Amniotic stem cell (primary cell): ENCODE results near the gene UPF3A.
"Not testable (repeated sequence)": the region's sequence is repeated elsewhere in the genome, so short reads cannot be mapped to it uniquely, and the experiment has no call there.

Source experiments
- DNase-seq: peaks from one replicate; lab custom pipeline; 2025; lab: John Stamatoyannopoulos, UW

UPF3A gene

DNA sequence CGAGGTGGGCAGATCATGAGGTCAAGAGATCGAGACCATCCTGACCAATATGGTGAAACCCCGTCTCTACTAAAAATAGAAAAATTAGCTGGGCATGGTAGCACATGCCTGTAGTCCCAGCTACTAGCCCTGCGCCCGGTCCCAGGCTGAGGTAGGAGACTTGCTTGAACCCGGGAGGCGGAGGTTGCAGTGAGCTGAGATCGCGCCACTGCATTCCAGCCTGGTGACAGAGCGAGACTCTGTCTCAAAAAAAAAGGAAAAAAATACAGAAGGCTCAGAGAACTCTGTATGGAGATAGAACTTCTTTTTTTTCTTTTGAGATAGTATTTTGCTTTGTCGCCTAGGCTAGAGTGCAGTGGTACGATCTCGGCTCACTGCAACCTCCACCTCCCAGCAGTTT, 17.1 kb upstream of the UPF3A start:
- not testable (repeated sequence) for DNase-seq

DNA sequence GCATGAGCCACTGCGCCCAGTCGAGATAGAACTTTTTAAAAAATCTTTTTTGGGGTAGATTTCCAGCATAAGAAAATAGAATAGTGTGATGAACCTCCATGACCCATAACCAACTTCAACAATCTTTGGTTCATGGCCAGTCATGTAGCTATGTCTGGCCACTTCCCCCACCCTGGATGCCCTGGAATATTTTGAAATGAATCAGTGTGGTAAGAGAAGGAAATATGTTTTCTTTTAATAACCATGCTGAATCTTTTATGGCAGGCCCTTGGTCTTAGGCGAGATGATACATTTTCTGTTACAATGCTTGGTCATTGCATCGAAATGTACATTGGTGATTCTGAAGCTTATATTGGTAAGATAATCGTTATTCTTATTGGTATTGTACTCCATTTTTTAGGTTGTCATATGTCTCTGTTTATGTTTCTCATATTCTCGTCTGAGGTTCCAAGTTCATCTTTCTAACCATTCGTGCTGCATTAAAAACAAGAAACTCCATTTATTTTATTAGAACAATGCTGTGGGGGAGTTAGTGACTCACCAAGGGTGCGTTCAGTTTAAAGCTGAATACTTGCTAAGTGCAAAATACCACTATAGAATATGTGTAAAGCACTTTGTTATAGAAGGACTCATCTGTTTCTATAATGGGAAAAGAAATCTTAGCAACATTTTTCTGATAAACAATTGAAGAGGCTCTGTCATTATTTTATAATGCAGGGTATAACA, 16.4 kb upstream of the UPF3A start:
- peak; percentile 62 for DNase-seq

DNA sequence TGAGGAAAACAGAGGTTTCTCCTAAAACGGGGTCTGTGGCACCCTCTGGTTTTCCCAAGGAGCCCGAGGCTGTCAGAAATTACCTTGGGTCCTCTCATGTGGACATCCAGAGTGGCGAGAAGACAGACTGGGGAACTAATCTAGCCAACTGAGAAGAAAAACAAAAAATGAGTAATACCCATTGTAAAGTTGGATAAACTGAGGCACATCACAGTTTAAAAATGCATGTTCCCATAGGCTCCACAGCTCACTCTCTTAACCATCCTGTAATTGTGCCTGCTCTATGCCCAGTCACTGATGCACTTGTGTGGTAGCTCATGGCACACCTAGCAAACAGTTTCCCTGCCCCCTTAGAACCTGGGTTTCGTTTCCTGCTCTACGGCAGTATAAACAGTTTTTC, 15.2 kb upstream of the UPF3A start:
- DNase-seq = no peak

DNA sequence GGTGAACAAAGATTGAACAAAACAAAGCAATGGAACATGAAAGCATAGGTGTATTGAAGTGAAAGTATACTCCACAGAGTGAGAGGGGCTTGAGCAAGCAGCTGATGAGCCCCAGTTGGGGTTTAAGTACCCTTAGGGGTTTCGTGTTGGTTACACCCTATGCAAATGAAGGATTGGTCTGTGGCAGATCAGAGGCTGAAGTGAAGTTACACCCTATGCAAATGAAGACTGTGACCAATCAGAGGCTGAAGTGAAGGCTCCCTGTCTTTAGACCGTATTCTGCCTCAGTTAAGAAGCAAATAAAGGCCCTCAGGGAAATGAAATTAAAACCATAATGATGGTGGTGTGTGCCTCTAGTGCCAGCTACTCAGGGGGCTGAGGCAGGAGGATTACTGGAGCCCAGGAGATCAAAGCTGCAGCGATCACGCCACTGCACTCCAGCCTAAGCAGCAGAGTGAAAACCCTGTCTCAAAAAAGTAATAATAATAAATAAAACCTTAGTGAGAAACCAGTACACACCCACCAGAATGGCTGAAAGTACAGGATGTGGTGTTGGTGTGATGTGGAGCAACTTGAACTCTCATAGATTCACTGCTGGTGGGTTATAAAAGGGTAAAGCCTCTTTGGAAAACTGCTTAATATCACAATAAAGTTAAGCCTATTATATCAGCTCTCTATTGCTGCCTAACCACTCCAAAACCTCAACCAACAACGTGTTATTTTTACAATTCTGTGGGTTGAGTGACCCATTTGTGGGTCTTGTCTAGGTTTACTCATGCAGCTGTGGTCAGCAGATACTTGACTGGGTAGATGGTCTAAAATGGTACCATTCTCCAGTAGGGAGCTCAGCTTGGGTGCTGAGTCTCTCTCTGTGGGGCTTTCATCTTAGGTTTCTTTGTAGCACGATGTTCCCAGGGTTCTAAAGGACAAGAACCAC, 12.8 kb upstream of the UPF3A start:
- no peak for DNase-seq

DNA sequence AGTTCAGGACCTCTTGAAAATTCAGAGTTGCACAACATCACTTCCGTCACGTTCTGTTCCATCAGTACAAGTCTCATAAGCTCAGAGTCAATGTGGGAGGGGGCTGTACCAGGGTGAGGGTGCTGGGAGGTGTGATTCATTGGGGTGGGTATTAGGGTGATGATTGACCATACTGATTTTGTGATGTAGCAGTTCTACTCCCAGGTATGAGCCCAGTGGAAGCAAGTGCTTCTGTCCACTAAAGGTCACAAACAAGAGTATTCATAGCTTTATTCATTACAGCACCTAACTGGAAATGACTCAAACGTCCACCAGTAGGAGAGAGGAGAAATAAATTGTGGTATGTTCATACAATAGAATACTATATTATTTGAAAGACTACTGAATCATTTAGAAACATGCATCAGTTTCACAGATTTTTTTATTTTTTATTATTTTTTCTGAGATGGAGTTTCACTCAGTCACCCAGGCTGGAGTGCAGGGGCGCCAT, 12.1 kb upstream of the UPF3A start:
- DNase-seq = no peak

DNA sequence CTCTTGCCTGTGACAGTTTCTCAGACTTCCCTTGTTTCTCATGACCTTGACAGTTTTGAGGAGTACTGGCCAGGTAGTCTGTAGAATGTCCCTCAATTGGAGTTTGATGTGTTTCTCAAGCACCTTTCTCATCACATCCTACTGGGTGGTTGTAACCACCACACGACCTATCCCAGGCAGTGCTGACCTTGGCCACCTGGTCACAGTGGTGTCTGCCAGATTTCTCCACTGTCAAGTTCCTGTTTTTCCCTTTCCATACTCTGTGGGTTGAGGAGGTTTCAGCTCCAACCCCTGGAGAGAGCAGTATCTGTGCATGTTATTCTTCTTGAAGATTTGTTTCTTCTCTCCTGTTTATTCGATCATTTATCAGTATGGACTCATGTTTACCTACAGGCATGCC, 8.4 kb upstream of the UPF3A start:
- DNase-seq = no peak

- DNase-seq = no peak
These were observed 6.1 kb upstream of the UPF3A start for GRCh38 chr13:114275304-114275703.

GRCh38 chr13:114279146-114279545, 2.3 kb upstream of the UPF3A start:
- no peak for DNase-seq

GRCh38 chr13:114279758-114280355, 1.5 kb upstream of the UPF3A start:
- no peak for DNase-seq

DNA sequence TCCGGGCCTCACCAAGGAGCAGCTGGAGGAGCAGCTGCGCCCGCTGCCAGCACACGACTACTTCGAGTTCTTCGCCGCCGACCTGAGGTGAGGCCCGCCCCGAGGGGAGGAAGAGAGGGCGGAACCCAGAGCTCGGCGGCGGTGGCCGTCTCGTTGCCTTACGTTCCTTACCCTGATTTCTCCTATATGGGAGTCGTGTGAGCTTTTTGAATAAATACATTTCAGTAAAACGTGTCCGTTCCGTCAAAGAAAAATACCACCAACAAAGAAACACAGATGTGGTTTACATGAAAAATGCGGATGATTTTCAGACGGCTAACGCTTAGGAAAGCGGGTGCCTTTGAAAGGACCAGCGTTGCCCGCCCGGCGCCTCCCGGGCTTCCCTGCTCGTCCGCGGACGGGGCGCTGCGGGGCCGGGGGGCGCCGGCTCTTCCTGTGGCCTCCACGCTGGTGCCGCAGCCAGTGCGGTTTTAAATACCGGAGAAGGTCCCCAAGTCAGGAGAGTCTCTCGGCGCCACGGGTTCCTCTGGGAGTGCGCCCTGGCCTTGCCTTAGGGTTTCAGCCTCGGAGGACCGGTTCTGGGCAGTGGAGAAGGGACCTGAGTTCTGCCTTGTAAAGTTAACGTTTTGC, 755 bp downstream of the UPF3A start:
- peak; percentile 30 for DNase-seq

- DNase-seq = no peak
These were observed 2.2 kb downstream of the UPF3A start for GRCh38 chr13:114283576-114283975.

- no peak for DNase-seq
These were observed 3.3 kb downstream of the UPF3A start for GRCh38 chr13:114284680-114285079.

DNA sequence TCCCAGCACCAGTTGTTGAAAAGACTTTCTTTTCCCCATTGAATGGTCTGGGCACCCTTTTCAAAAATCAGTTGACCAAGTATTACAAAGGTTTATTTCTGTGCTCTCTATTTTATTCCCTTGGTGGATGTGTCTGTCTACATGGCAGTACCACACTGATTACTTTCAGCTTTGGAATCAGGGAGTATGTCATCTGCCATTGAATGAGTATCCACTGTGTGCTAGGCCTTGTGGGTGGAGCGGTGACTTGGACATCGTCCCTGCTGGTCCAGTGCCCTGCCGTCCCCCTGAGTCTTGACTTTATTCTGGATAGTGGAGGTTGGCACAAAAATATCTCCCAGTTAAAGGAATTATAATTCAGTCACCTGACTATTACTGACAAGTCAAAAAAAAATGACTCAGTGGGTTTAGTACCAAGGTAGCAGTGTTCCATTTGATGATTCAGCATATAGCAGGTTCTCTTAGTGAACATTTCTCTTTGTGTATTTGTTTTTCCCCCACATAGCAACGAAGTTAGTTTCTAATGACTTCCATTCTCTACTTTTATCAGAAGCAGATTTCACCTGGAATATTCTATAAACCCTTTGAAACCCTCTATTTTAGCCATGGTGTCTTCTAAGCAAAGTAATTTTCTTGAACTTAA, 3.9 kb downstream of the UPF3A start:
- no peak for DNase-seq

- DNase-seq = peak; percentile 28
These were observed 5.4 kb downstream of the UPF3A start for GRCh38 chr13:114286808-114287207.

DNA sequence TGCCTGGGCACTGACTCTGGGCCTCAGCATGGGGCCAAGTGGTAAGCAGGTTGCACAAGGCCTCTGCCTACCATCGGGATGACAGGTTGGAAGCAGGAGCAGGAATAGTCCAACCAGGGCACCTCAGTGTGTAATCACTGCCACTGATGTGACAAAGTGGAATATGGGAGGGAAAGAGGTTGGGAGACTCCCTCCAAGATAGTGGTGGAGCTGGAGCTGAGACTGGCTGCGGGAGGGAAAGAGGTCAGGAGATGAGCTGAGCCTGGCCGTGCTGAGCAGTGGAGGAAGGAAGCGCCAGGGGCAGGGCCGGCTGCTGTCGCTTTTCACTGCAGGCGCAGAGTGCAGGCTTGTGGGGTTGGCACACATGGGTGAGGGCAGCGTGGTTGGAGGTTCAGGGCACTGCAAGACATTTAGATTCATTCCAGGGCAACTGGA, 6.8 kb downstream of the UPF3A start:
- no peak for DNase-seq

DNA sequence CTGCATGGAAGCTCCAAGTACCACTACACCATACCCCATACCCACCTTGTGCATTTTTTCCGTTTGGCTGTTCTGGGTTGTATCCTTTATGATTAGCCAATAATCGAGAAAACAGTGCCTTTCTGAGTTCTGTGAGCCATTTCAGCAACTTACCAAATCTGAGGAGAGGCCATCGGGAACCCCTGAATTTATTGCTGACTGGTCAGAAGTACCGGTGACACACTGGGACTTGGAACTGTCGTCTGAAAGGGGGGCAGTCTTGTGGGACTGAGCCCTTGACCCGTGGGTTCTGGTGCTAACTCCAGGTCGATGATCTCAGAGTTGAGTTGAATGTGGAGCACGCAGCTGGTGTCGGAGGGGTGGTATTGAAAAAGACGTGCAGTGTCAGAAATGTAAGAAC, 15.0 kb downstream of the UPF3A start:
- no peak for DNase-seq

GRCh38 chr13:114296902-114297301, 15.5 kb downstream of the UPF3A start:
- DNase-seq = no peak

GRCh38 chr13:114298866-114299265, 17.5 kb downstream of the UPF3A start:
- no peak for DNase-seq

DNA sequence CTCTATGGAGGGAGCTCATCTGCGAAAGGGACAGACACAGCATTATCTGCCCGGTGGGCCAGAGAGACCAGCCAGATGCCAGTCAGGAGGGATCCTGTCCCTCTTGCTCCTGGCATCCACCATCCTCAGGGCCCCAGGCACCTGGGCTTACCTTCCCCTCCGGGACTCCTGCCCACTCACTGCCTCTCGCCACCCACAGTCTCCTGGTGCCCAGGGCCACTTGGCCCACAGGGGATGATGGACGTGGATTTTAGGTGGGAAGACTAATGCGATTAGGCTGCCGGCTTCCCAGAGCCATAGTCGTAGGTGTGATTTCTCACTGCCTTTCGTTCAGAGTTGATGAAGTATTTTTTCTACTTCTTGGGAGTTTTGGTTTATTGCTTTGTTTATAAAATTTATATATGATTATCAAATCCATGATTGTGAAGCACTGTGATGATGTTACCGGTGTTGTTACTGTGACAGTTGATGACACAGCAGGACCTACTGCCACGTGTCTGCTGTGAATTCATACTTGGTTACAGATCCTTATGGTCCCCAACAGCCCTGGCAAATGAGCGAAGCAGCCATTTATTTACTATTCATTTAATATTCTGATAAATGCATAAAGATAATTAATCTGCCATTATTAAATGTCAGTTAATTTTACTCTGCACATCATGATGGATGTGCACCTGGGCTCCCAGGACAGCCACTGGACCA, 18.4 kb downstream of the UPF3A start:
- DNase-seq = no peak

DNA sequence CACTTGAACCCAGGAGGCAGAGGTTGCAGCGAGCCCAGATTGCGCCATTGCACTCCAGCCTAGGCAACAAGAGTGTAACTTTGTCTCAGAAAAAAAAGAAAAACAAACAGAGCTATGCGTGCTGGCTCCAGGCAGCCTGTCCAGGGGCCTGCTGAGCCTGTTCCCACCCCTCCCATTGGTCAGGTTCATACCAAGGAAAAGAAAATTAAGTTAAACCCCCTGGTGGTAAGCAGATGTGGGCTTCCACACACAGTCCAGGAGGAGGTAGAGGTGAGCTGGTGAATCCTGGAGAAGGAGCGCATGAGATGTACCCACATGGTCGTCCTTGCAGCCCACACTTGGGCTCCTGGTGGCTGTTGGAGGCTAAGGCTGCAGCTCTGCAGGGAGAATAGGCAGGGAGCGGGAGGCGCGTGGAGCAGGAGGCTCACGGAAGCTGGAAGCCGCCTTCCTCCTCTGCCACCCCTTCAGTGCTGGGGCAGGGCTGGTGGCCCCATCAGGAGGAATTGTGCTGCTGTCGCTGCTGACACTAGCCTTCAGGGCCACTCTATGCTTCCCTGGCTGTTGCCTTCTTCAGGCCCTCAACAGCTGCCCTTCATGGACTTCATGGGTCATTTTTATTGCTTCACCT, 22.4 kb downstream of the UPF3A start:
- DNase-seq = no peak
